GM20000 (cell line): ENCODE results near the gene CLDN10.
A peak's percentile ranks its signal among the peaks of the same experiment; 100 is the strongest.

ENCODE experiments used
- DNase-seq: peaks from one replicate; pipeline ENCODE4 v3.0.0; 2012; ENCODE audit warnings: low spot score
- TF ChIP-seq, protein P1 (sequence below): IDR thresholded peaks from 2 replicates; pipeline ENCODE4 v1.5.1; 2012; ENCODE audit warnings: mild to moderate bottlenecking, control low read depth; ENCODE audit errors: extremely low read depth, missing control alignments

The CLDN10 gene

DNA sequence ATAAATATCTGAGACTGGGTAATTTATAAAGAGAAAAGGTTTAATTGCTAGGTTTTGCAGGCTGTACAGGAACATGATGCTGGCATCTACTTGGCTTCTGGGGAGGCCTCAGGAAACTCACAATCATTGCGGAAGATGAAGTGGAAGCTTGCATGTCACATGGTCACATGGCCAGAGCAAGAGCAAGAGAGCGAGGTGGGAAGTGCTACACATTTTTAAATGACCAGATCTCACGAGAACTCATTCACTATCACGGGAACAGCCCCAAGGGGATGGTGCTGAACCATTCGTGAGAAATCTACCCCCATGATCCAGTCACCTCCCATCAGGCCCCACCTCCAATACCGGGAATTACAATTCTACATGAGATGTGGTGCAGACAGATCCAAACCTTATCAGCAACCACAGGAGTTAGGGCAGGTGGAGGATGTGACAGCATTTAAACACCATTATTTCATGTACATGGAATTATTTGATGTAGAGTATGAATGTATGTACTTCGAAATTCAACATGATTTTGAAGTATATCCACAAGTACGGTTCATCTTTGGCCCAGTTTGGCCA lies 10.5 kb upstream of the CLDN10 start:
- no peak for DNase-seq
- TF ChIP-seq, protein P1, sequence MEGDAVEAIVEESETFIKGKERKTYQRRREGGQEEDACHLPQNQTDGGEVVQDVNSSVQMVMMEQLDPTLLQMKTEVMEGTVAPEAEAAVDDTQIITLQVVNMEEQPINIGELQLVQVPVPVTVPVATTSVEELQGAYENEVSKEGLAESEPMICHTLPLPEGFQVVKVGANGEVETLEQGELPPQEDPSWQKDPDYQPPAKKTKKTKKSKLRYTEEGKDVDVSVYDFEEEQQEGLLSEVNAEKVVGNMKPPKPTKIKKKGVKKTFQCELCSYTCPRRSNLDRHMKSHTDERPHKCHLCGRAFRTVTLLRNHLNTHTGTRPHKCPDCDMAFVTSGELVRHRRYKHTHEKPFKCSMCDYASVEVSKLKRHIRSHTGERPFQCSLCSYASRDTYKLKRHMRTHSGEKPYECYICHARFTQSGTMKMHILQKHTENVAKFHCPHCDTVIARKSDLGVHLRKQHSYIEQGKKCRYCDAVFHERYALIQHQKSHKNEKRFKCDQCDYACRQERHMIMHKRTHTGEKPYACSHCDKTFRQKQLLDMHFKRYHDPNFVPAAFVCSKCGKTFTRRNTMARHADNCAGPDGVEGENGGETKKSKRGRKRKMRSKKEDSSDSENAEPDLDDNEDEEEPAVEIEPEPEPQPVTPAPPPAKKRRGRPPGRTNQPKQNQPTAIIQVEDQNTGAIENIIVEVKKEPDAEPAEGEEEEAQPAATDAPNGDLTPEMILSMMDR = no peak

GRCh38 chr13:95544293-95544692 lies 8.2 kb upstream of the CLDN10 start:
- no peak for DNase-seq
- TF ChIP-seq, protein P1 = no peak

- no peak for DNase-seq
- TF ChIP-seq, protein P1 = no peak
Measured at GRCh38 chr13:95546919-95547318, 5.6 kb upstream of the CLDN10 start.

DNA sequence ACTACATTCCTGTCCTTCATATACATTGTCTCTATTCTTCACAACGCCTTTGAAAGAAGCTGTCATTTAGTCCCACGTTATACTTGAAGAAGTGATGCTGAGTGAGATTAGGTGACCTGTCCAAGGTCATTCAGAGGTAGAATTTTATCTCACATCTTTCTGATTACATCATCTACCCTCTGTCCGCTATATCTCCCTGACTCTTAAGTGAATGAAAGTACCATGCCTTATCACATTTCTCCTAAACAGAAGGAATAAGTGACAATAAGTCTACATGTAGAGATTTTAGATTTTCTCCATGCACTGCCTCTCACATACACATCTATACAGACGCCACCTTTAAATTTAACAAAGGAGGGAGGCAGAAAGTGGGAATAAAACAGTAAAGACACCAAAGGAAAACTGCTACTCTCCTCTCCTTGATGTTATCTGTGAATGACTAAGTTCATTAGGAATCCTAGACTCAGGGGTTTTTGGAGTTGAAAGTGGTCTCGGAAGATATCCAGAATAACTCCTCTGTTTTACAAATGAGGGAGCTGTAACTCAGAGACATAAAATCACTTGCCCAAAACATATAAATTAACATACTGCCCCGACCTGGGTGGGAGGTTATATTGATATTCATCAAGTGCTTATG lies 4.9 kb upstream of the CLDN10 start:
- TF ChIP-seq, protein P1 = no peak

DNA sequence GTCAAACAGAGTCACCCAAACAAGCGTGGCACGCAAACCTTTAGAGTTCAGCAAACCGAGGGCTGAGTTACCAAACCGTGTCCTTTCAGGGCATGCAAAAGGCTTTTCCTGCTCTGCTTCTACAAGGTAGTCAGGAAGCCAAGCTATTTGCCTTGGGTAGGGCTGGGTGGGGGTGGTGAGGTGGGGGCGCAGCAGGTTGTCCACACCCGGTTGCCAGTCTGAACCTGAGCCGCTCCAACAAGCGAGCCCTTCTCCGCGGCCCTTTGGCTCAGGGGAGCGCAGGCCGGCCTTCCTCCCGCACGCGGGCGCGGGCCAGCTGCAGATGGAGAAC lies 347 bp upstream of the CLDN10 start:
- TF ChIP-seq, protein P1 = no peak

More for the DNA sequence above, 4.9 kb upstream of the CLDN10 start:
- DNase-seq = no peak

DNA sequence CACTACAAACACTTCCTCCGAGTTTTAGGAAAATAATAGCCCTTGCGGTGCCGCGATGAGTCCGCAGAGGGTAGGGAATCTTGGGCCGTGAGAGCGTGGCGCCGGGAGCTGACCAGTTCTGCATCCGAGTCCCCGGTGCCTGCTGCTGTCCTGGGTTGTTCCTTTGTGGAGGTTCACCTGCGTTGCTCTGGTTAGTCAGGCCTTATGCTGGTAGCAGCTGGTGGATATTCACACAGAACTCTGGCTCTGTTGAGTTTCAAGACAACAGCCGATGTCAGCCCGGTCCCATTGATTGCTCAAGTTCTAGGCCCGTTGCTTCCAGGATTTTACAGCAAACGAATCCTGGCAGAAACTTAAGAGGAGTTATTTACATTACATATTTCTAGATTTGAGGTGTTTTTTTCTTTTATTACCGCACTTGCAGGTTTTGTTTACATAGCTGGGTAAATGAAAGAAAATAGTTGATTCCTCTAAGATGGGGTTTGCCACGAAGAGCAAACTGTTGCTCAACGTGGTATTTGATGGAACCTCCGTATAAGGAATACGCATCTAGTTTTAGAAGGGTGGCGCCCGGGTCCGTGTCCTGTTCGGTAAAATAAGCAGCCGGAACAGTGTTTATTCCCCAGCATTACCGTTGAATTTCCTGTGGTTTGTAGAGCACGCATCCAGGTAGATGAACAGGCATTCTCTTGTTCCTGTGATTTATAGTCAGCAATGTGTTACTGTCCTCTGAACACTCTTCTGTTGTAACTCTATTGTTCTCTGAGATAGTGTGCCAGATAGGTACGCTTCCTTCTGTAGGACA lies 1.3 kb downstream of the CLDN10 start:
- TF ChIP-seq, protein P1 = no peak
- peak; percentile 33 for DNase-seq

More for the DNA sequence above, 347 bp upstream of the CLDN10 start:
- no peak for DNase-seq

DNA sequence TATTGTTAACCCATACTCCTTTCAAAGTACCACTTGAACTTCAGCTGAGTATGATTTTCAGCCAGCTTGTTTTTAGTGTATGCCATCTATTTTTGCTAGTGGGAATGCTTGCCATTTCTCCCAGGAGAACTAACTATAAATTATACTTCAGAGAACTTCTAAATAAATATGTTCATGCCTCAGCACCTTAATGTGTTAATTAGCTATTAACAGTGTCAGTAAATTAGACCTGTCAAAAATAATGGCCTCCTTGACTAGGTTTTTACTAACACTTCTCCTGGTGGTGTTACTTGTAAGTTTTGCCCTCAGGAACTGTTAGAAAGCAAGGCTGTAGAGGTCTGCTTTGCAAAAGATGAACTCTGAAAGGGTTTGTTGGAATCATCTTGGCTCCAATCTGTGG lies 4.5 kb downstream of the CLDN10 start:
- TF ChIP-seq, protein P1 = no peak
- DNase-seq = no peak
